Endodermal cell (in vitro differentiated cells): Measurements from ENCODE around the gene FILIP1L. TPM values are rescaled to one million over a fixed set of nuclear protein-coding genes. Genes with fewer than 3 reads are reported as not detected.

Source experiments
- DNase-seq: peaks from one replicate; pipeline ENCODE4 v3.0.0-alpha.2; 2017
- H3K27ac ChIP-seq: 2 replicates; pipeline ENCODE4 v1.5.1; 2013; ENCODE audit warnings: mild to moderate bottlenecking, low read depth, low read length, moderate library complexity
- H3K27me3 ChIP-seq: 2 replicates; pipeline ENCODE4 v1.6.1; 2013; ENCODE audit warnings: mild to moderate bottlenecking, low read length, moderate library complexity; ENCODE audit not compliant: insufficient read depth, control insufficient read depth, poor library complexity, severe bottlenecking
- H3K36me3 ChIP-seq: 2 replicates; pipeline ENCODE4 v1.7.0; 2013; ENCODE audit warnings: mild to moderate bottlenecking, low read length, moderate library complexity; ENCODE audit not compliant: control insufficient read depth, insufficient read depth
- H3K4me1 ChIP-seq: one replicate; pipeline ENCODE4 v1.7.0; 2013; ENCODE audit warnings: low read length; ENCODE audit not compliant: control insufficient read depth, insufficient read depth
- H3K4me3 ChIP-seq: 2 replicates; pipeline ENCODE4 v1.5.1; 2013; ENCODE audit warnings: mild to moderate bottlenecking, low read length, moderate library complexity
- H3K9ac ChIP-seq: 2 replicates; pipeline ENCODE4 v1.6.1; 2013; ENCODE audit warnings: mild to moderate bottlenecking, low read length, moderate library complexity; ENCODE audit not compliant: poor library complexity, severe bottlenecking; ENCODE audit errors: extremely low read depth
- H3K9me3 ChIP-seq: 2 replicates; pipeline ENCODE4 v1.6.1; 2013; ENCODE audit warnings: mild to moderate bottlenecking, low read length, moderate library complexity; ENCODE audit not compliant: control insufficient read depth
- H3K27ac Mint-ChIP-seq: 2 replicates; pipeline ENCODE4 v1.8.0; 2020; ENCODE audit warnings: mixed read lengths
- H3K27me3 Mint-ChIP-seq: 2 replicates; pipeline ENCODE4 v1.8.0; 2021; ENCODE audit warnings: mild to moderate bottlenecking, mixed read lengths; ENCODE audit not compliant: insufficient read depth
- H3K36me3 Mint-ChIP-seq: 2 replicates; pipeline ENCODE4 v1.8.0; 2020; ENCODE audit warnings: low read depth, mixed read lengths
- H3K4me1 Mint-ChIP-seq: 2 replicates; pipeline ENCODE4 v1.8.0; 2020; ENCODE audit warnings: mixed read lengths
- H3K4me3 Mint-ChIP-seq: 2 replicates; pipeline ENCODE4 v1.8.0; 2020; ENCODE audit warnings: mild to moderate bottlenecking, moderate library complexity, mixed read lengths
- H3K9me3 Mint-ChIP-seq: 2 replicates; pipeline ENCODE4 v1.8.0; 2020; ENCODE audit warnings: mild to moderate bottlenecking, mixed read lengths
- CTCF ChIP-seq: fragments of 200-600 bp; sonication (generic); conservative IDR thresholded peaks from 2 replicates; pipeline ENCODE4 v1.5.0; 2021; ENCODE audit warnings: antibody characterized with exemption, mild to moderate bottlenecking
- WGBS, 2 experiments: methylation state at CpG; one replicate each; pipeline versions ENCODE4 v1.1.5 to v1.1.7; 2013; ENCODE audit warnings: missing lambda C conversion rate in 2 of 2, mixed read lengths in 1 of 2; ENCODE audit not compliant: insufficient coverage in 1 of 2, insufficient read length in 1 of 2; 5-methylcytosine and 5-hydroxymethylcytosine counted together
- total RNA-seq, 2 donors: library from RNA; stranded (reverse); fragmentation: NEBNext Ultra II Directional in 1 of 2; extraction: Animal tissue kit (Norgen Biotek cat#: 25700) in 1 of 2; gene quantifications; 2 replicates in 1 of 2; 3 replicates in 1 of 2; pipeline ENCODE4 v1.2.1, GENCODE V29; 2021

The FILIP1L gene
- total RNA-seq, 2 donors from 2014 or later = 0.84 to 2.5 TPM

DNA sequence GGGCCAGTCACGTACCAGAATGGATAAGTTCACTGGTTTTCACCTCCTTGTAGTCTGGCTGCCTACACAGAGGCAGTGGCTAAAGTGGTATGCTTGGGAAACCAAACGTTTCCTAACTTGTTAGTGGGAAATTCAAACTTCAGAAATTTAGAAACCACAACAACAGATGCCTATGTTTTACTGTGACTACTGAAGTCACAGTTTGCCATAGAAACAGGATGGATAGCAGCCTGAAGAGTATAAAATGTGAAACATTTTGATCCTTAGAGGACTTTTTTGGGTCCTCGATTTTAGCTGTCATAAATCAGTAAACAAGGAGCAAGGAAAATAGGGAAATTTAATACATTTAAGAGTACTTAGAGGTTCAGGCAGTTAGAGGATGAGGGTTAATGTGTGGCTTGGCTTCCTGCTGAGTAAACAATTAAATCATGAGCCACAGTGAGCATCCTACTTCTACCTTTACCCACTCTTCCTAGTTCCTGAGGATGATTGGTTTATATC lies 248.0 kb downstream of the FILIP1L start:
- Mint-ChIP-seq H3K27ac (no peak overlapping the region), H3K4me1 (peaks cover 27% of the 10 kb centered on the region), H3K4me3 (no peak overlapping the region), H3K9me3 (peaks cover 2% of the 10 kb centered on the region), H3K27me3 (peaks cover 28% of the 10 kb centered on the region), H3K36me3 (peaks cover 12% of the 10 kb centered on the region)
- TF ChIP-seq CTCF = no peak
- no peak overlapping the region for H3K9ac ChIP-seq
- H3K9me3 ChIP-seq = no peaks in the 10 kb centered on the region
- no peak overlapping the region for H3K27ac ChIP-seq
- no peak for DNase-seq
- no peaks in the 10 kb centered on the region for H3K27me3 ChIP-seq
- H3K4me1 ChIP-seq = peaks cover 5% of the 10 kb centered on the region
- no peak overlapping the region for H3K4me3 ChIP-seq
- 75 to 92% methylated on average over 2 to 3 of the region's 3 CpGs for WGBS, 2 experiments
- no peaks in the 10 kb centered on the region for H3K36me3 ChIP-seq

GRCh38 chr3:99865321-99865720 lies 249.0 kb downstream of the FILIP1L start:
- Histone ChIP-seq H3K27ac (no peak overlapping the region), H3K36me3 (no peaks in the 10 kb centered on the region), H3K27me3 (no peaks in the 10 kb centered on the region), H3K4me1 (peaks cover 5% of the 10 kb centered on the region), H3K9me3 (no peaks in the 10 kb centered on the region), H3K9ac (no peak overlapping the region), H3K4me3 (no peak overlapping the region)
- H3K27ac Mint-ChIP-seq = no peak overlapping the region
- peaks cover 2% of the 10 kb centered on the region for H3K9me3 Mint-ChIP-seq
- no peak overlapping the region for H3K4me3 Mint-ChIP-seq
- peaks cover 24% of the 10 kb centered on the region for H3K27me3 Mint-ChIP-seq
- WGBS, 2 experiments = no CpG with 5 or more reads among the region's 1 CpG
- no peak for TF ChIP-seq CTCF
- H3K36me3 Mint-ChIP-seq = peaks cover 12% of the 10 kb centered on the region
- DNase-seq = no peak
- peaks cover 30% of the 10 kb centered on the region for H3K4me1 Mint-ChIP-seq

DNA sequence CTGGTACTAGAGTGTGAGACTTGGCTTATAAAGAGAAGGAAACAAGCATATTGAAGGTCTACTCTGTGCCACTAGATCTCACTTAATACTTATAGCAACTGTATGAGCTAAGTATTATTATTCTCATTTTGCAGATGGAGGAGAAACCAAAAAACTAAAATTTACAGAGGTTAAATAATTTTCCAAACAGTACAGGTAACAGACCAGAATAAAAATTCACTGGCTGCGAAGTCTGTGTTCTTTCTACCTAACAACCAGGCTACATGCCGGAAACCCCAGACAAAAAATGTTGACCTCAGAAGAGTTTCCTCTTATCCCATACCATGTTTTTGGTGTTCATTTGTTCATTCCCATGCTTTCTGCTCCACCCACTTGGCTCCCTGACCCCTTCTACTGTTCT lies 250.0 kb downstream of the FILIP1L start:
- H3K4me3 ChIP-seq = no peak overlapping the region
- H3K36me3 ChIP-seq = no peaks in the 10 kb centered on the region
- 98 to 100% methylated on average over 1 to 2 of the region's 2 CpGs for WGBS, 2 experiments
- H3K36me3 Mint-ChIP-seq = peaks cover 12% of the 10 kb centered on the region
- no peaks in the 10 kb centered on the region for H3K9me3 ChIP-seq
- no peak overlapping the region for H3K27ac Mint-ChIP-seq
- no peak overlapping the region for H3K9ac ChIP-seq
- no peak for DNase-seq
- no peaks in the 10 kb centered on the region for H3K27me3 ChIP-seq
- H3K4me3 Mint-ChIP-seq = no peak overlapping the region
- H3K4me1 ChIP-seq = peaks cover 5% of the 10 kb centered on the region
- H3K9me3 Mint-ChIP-seq = peaks cover 2% of the 10 kb centered on the region
- H3K27ac ChIP-seq = no peak overlapping the region
- H3K27me3 Mint-ChIP-seq = peaks cover 17% of the 10 kb centered on the region
- no peak for TF ChIP-seq CTCF
- H3K4me1 Mint-ChIP-seq = peaks cover 30% of the 10 kb centered on the region
